ENCODE results near the gene COL1A1.

DNA sequence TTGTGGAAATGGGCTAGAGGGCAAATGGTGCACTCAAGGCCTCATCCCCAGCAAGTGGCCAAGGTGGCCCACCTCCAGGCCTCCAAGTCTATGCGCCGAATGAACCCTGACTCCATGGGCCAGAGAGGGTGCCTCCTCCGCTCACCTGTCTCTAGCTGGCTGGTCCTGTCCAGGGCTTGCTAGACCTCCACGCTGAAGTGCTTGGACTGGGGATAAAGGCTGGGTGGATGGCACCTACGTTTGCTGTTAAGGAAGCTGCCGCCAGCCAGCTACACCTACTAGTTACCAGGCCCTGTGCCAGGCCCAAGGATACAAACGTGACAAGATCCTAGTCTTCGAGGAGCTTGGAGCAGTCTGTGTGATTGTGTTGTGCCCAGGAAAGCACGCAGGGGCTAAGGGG lies 36.4 kb downstream of the COL1A1 start:
- TF ChIP-seq CTCF (IDR thresholded peaks at IDR 0.05; ENCODE audit: borderline replicate concordance, extremely low read depth, low read length, poor library complexity, severe bottlenecking), result no peak
- no peak for TF ChIP-seq EZH2 (IDR thresholded peaks at IDR 0.05; ENCODE audit: borderline replicate concordance, low read depth, low read length, severe bottlenecking)

All from DND-41 (cell line).